ENCODE data around the gene SLC22A5.
A peak's percentile ranks its signal among the peaks of the same experiment; 100 is the strongest.

The SLC22A5 gene

GRCh38 chr5:132368186-132368585, 1.3 kb upstream of the SLC22A5 start:
- no peak for DNase-seq

- no peak for DNase-seq
Observed at GRCh38 chr5:132369007-132369473, 470 bp upstream of the SLC22A5 start.

DNA sequence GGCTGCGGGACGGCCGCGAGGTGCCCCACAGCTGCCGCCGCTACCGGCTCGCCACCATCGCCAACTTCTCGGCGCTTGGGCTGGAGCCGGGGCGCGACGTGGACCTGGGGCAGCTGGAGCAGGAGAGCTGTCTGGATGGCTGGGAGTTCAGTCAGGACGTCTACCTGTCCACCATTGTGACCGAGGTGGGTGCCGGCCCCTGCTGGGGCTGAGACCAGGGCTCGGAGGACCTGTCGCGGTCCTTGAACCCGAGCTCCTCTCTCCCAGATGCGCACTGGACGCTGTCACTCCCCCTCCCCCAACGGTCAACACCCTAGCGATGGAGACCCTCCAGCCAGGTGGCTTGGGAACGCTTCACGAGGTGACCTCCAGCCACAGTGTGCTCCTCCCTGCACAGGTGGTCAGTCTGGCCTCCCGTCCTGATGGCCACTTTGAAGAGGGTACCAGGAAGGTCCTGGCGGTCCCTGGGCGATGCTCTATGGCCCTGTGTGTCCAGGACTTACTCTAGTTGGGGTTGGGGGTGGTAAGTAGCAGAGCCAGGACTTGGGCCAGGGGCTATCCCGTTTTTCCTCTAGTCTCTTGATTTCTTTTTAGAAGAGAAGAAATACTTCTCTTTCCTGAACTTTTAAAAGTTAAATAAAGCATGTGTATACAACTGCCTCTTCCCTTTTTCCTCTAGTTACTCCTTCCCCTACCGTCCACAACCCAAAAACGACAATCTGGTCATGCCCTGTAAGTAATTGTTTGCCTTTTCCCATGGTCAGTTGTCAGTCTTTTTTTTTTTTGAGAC, 866 bp downstream of the SLC22A5 start:
- DNase-seq = no peak

DNA sequence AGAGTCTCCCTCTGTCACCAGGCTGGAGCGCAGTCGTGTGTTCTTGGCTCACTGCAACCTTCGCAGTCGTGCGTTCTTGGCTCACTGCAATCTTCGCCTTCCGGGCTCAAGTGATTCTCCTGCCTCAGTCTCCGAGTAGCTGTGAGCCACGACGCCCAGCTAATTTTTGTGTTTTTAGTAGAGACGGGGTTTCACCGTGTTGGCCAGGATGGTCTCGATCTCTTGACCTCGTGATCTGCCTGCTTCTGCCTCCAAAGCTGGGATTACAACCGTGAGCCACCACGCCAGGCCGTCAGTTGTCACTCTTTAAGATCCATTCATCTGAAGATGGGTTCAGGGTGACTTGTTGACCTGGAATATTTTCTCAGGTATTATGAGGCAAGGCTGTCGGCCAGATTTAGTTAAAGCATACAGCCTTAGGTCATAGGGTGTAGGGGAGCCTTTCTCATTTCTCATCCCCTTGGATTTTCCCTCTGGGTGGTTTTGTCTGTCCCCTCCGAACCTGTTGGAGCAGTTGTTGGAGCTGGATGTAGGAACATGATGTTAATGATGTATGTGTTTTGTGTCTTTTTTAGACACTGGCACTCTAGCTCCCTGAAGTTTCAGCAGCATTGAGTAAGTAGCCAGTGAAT, 1.6 kb downstream of the SLC22A5 start:
- DNase-seq = no peak

DNA sequence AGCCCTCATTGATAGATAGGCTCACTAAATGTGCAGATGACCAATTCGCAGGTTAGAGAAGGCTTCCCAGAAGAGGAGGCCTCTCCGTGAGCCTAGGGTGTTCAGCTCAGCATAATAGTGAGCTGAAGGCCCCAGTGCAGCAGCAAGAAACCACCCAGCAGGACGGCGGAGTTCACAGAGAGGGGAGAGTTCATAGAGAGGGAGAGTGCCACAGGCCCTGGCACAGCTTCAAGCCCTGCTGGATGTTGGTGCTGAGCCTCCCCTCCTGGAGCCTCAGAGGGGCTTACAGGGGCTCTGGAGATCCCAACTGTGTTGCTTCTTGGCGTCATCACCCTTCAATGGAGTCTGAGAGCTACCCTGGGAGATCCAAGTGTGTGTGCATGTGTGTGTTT, 2.1 kb downstream of the SLC22A5 start:
- no peak for DNase-seq

- no peak for DNase-seq
Observed at GRCh38 chr5:132372127-132372526, 2.6 kb downstream of the SLC22A5 start.

DNA sequence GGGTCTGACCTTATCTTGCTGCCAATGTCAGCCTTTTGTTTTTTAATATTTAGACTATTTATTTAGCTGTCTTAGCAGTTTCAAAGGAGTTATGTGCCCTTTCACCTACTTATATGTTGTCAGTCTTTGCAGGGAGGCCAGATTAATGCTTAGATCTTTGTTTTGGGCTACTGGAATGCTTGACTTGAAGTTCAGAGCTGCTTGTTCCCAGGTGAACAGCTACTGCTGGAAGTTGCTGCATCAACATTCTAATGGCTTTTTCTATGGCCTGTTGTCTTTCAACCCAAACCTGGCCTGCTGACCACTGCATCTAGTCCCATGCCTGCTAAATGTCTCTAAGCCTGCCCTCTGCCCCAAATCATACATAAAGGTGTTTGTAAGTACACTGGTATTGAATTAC, 3.0 kb downstream of the SLC22A5 start:
- no peak for DNase-seq

GRCh38 chr5:132375957-132376356, 6.4 kb downstream of the SLC22A5 start:
- DNase-seq = no peak

DNA sequence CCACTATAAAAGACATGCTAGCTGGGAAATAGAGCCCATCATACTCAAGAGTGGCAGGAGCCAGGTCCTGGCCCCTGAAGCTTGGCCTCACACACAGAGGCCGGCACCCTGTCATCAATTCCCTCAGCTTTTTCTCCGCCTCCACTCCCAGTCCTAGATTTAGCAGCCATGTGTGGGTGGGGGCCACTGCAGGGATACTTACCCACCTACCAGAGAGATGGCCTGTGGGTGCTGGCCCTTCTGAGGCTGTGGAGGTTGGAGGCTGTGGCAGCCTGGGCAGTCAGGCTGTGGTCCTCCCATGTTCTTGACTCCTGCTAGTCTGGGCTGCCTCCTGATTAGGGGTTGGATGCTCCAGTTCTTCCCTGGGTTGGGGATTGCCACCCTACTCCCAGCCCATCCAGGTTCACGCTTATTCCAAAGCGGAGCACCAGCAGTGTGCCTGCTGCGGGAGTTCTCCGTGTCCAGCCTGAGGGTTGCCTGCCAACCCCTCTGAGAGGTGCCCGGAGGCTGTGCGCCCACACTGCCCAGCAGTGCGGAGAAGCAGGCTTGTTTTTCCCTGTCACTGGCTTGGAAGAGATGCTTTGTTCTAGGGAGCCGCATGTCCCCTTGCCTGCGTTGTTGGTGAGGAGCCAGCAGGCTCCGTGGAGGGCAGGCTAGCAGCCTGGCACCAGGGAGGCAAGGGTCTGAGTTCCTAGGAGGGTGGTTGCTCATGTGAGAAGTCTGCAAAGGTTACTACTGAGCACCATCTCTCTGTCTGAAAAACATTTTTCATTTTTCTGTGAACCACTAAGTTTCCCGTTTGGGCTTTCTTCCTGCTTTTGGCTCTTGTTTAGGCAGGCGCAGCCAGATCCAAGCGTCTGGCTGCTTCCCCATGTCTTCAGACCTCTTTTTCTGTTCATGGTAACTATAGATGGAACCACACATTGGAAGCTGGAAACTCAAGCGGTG, 7.5 kb downstream of the SLC22A5 start:
- no peak for DNase-seq

GRCh38 chr5:132377738-132378137, 8.2 kb downstream of the SLC22A5 start:
- no peak for DNase-seq

DNA sequence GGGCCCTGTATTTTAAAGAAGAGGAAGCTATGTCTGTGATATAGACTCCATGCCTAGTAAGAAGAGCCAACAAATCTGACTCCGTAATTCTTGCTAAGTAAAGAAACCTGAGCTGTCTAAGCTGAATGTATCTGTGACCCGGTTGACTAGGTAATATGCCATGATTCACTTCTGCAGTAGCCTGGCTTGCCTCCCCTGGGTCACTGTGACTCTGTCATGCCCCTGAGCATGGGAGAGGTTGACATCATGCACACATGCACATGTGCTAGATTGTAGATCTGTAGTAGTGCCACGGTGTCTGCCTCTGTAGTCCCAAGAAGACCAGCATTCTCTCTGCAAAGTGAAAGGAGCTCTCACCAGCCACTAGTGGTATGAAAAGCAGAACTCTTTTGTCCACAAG, 9.1 kb downstream of the SLC22A5 start:
- no peak for DNase-seq

- DNase-seq = no peak
Observed at GRCh38 chr5:132380047-132380446, 10.5 kb downstream of the SLC22A5 start.

DNA sequence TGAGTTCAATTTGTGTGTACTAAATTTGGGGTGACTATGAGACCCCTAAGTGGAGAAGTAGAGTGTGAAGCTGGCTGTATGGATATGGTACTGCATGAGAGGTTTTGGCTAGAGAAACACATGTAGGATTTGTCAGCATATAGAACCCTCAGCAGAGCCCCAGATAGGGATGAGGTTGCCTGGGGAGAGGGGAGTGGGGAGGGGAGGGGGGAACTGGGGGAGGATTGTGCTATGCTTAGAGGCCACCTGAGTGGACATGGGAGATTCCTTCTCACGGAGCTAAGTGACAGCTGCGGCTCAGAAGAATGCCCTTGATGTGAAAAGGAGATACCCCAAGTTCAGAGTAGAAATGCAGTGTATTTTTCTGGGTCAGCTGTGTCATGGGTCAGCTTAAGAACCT, 11.2 kb downstream of the SLC22A5 start:
- no peak for DNase-seq

DNA sequence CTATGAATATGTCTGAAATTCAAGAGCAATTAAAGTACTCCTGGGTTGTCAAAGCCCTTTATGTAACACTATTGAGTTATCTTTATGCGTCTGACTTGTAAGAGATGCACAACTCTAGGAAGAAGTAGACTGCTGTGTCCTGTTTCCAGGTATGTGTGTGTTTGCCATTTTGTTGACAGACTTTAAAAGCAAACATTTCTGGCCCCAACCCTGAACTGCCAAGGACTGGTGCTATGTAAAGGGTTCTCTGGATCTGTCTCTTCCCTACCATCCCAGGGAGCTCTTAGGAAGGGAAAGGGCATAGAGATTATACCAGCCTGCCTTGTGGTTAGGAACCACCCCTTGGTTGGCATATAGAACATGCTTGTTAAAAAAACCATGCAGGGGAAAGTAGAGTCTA, 12.1 kb downstream of the SLC22A5 start:
- DNase-seq = no peak

- DNase-seq = no peak
Observed at GRCh38 chr5:132383261-132383660, 13.8 kb downstream of the SLC22A5 start.

- DNase-seq = no peak
Observed at GRCh38 chr5:132383984-132384383, 14.5 kb downstream of the SLC22A5 start.

DNA sequence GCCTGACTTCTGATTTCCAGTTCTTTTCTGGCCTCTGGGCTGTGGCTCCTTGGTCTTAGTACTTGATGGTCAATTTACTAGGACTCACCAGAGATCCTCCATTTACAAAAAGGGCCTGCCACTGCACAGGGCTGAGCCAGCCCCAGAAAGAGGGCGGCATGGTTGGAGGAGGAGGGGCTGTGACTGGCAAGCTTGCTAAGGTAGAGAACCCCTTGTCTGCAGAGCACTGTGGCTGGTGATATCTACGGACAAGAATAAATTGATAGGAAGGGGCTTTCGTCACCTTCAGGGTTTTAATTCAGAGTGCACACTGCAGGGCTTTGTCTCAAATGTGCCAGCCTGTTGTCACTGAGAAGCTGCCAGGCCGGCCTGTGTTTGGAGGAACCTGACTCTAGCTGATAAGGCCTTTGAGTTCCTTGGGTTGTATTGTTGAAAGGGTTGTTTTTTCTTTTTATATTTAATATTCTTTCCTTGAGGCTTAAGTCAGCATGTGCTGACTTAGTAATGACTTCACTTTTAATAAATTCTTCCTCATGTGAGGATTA, 15.1 kb downstream of the SLC22A5 start:
- no peak for DNase-seq

- peak; percentile 70 for DNase-seq
Observed at GRCh38 chr5:132385326-132386105, 16.0 kb downstream of the SLC22A5 start.

DNA sequence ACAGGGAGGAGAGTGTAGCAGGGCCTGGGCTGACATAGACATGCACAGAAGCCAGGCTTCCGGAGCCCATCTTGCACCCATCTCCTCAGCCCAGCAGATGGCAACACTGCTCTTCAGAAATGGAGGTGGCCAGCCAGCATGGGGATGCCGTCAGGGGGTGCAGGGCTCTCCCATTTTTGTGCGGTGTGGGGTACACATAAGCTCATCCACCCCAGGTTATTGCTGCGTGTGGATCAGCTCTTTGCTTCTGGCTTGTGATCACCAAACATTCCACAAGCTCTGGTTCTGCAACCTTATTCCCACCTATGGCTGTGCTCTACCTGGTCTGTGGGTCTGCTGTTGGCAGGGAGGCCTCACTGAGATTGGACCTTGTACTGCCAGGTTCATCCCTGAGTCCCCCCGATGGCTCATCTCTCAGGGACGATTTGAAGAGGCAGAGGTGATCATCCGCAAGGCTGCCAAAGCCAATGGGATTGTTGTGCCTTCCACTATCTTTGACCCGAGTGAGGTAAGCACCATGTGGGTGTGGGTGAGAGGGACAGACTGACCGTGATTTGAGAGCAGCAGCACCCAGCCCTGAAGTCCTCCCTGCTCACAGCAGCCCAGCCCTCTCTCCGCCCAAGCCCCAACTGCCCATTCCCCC, 17.3 kb downstream of the SLC22A5 start:
- DNase-seq = no peak

DNA sequence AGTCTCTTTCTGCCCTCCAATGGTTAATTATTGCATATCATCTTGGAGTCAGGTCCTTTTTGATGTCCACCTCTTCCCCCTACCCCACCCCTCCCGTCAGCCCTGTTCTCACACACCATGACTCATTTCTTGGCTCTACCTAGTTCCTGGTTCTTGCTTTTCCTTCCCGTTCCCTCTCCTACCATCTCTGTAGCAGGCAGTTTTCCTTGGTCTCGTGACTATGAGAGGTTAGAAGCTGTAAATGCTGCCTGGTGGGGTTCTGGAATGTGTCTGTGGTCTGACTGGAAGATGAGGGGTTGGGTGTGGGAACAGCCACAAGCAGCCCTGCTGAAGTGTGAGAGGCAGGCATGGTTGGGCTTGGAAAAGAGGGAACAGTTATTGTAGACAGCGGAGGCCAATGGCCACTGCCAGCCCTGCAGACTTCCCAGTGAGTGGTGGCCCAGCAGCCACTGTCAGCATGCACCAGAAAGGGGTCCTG, 18.2 kb downstream of the SLC22A5 start:
- DNase-seq = no peak

- no peak for DNase-seq
Observed at GRCh38 chr5:132388244-132389050, 18.9 kb downstream of the SLC22A5 start.
